HG03039 (cell line): ENCODE results near the gene ICAM4.

ENCODE experiments used
- ATAC-seq: cut with Tn5 transposase; IDR thresholded peaks from one replicate; pipeline ENCODE4 v1.9.1; 2021; ENCODE audit warnings: mild to moderate bottlenecking, moderate library complexity; ENCODE audit not compliant: unreplicated experiment

Gene ICAM4

GRCh38 chr19:10290357-10290875 is 3.7 kb downstream of the ICAM4 start:
- no peak for ATAC-seq

- no peak for ATAC-seq
Observed at GRCh38 chr19:10290876-10291553, 4.3 kb downstream of the ICAM4 start.

- ATAC-seq: no peak
Observed at GRCh38 chr19:10291554-10292205, 4.9 kb downstream of the ICAM4 start.

GRCh38 chr19:10292206-10292788 is 5.5 kb downstream of the ICAM4 start:
- peak; percentile 40 for ATAC-seq

- ATAC-seq: no peak
Observed at GRCh38 chr19:10292789-10293636, 6.3 kb downstream of the ICAM4 start.

GRCh38 chr19:10293637-10294367 is 7.0 kb downstream of the ICAM4 start:
- no peak for ATAC-seq

- ATAC-seq: no peak
Observed at GRCh38 chr19:10294368-10294697, 7.6 kb downstream of the ICAM4 start.

GRCh38 chr19:10295305-10295846 is 8.6 kb downstream of the ICAM4 start:
- no peak for ATAC-seq

- ATAC-seq: no peak
Observed at GRCh38 chr19:10295847-10296591, 9.3 kb downstream of the ICAM4 start.

GRCh38 chr19:10299545-10300458 is 13.0 kb downstream of the ICAM4 start:
- no peak for ATAC-seq

- no peak for ATAC-seq
Observed at GRCh38 chr19:10305139-10305806, 18.5 kb downstream of the ICAM4 start.

- ATAC-seq: no peak
Observed at GRCh38 chr19:10306327-10306726, 19.6 kb downstream of the ICAM4 start.

- no peak for ATAC-seq
Observed at GRCh38 chr19:10309423-10309822, 22.7 kb downstream of the ICAM4 start, which contains the start of gene ZGLP1. Gene ZGLP1, minus strand, starts transcription at chr19:10309815.

- no peak for ATAC-seq
Observed at GRCh38 chr19:10315335-10316214, 28.8 kb downstream of the ICAM4 start, which contains the start of gene FDX2. Gene FDX2, minus strand, starts transcription at chr19:10316015. Its CDS starts 19 bp downstream, at chr19:10315996.

- ATAC-seq: no peak
Observed at GRCh38 chr19:10316229-10317044, 29.7 kb downstream of the ICAM4 start.
